ENCODE measurements around the gene EIF6.
"Not testable (repeated sequence)": the region's sequence is repeated elsewhere in the genome, so short reads cannot be mapped to it uniquely, and the experiment has no call there.

The EIF6 gene

GRCh38 chr20:35319192-35319870 lies 34.8 kb upstream of the EIF6 start:
- H3K9ac ChIP-seq (ENCODE audit: insufficient read length, low read depth), result no peak overlapping the region
- H3K4me3 ChIP-seq (ENCODE audit: insufficient read length, low read depth), result no peak overlapping the region
- H3K27me3 ChIP-seq (ENCODE audit: insufficient read depth, insufficient read length), result no peaks in the 10 kb centered on the region
- DNase-seq (ENCODE audit: low read depth, low spot score), result no peak
- no peaks in the 10 kb centered on the region for H3K36me3 ChIP-seq (ENCODE audit: insufficient read depth, insufficient read length, low read length)
- H3K4me1 ChIP-seq (ENCODE audit: insufficient read depth, insufficient read length), result peaks cover 5% of the 10 kb centered on the region
- H3K9me3 ChIP-seq (ENCODE audit: insufficient read depth, low read length), result no peaks in the 10 kb centered on the region
- no peak for TF ChIP-seq YY1 (IDR thresholded peaks at IDR 0.05; ENCODE audit: insufficient read depth, insufficient read length)
- no peak for TF ChIP-seq ZNF274 (IDR thresholded peaks at IDR 0.05; ENCODE audit: low read depth, low read length)
- no peak for TF ChIP-seq SUZ12 (IDR thresholded peaks at IDR 0.05; ENCODE audit: extremely low read depth, insufficient read depth, insufficient read length)

GRCh38 chr20:35318502-35319157 lies 34.1 kb upstream of the EIF6 start:
- Histone ChIP-seq H3K9ac (ENCODE audit: insufficient read length, low read depth) (no peak overlapping the region), H3K9me3 (ENCODE audit: insufficient read depth, low read length) (no peaks in the 10 kb centered on the region), H3K4me1 (ENCODE audit: insufficient read depth, insufficient read length) (peaks cover 5% of the 10 kb centered on the region), H3K4me3 (ENCODE audit: insufficient read length, low read depth) (no peak overlapping the region), H3K27me3 (ENCODE audit: insufficient read depth, insufficient read length) (no peaks in the 10 kb centered on the region), H3K36me3 (ENCODE audit: insufficient read depth, insufficient read length, low read length) (peaks cover 4% of the 10 kb centered on the region)
- DNase-seq (ENCODE audit: low read depth, low spot score), result no peak
- no peak for TF ChIP-seq SUZ12 (IDR thresholded peaks at IDR 0.05; ENCODE audit: extremely low read depth, insufficient read depth, insufficient read length)
- TF ChIP-seq YY1 (IDR thresholded peaks at IDR 0.05; ENCODE audit: insufficient read depth, insufficient read length), result no peak
- no peak for TF ChIP-seq ZNF274 (IDR thresholded peaks at IDR 0.05; ENCODE audit: low read depth, low read length)

GRCh38 chr20:35317416-35318210 lies 33.0 kb upstream of the EIF6 start:
- DNase-seq (ENCODE audit: low read depth, low spot score), result no peak
- Histone ChIP-seq H3K9ac (ENCODE audit: insufficient read length, low read depth) (no peak overlapping the region), H3K4me1 (ENCODE audit: insufficient read depth, insufficient read length) (peaks cover 5% of the 10 kb centered on the region)

DNA sequence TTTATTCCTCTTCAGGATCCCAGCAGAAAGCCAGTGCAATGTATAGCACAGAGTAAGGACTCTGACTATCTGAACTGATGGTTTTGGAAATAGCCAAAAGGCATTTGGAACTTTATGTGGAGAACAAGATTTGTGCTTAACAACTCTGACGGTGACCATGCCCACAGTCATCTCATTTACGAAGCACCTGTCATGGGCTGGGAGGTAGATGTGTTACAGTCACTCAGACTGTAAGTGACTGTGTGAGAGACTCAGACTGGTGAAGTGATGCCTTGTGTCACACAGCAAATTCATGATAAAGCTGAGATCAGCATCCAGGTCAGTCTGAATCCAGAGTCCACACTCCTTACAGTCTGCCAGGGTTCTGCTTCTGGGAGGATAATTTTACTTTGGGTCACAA lies 31.5 kb upstream of the EIF6 start:
- Histone ChIP-seq H3K27me3 (ENCODE audit: insufficient read depth, insufficient read length) (no peaks in the 10 kb centered on the region), H3K9ac (ENCODE audit: insufficient read length, low read depth) (no peak overlapping the region), H3K4me3 (ENCODE audit: insufficient read length, low read depth) (no peak overlapping the region), H3K4me1 (ENCODE audit: insufficient read depth, insufficient read length) (peaks cover 5% of the 10 kb centered on the region), H3K9me3 (ENCODE audit: insufficient read depth, low read length) (no peaks in the 10 kb centered on the region), H3K36me3 (ENCODE audit: insufficient read depth, insufficient read length, low read length) (peaks cover 4% of the 10 kb centered on the region)
- no peak for TF ChIP-seq SUZ12 (IDR thresholded peaks at IDR 0.05; ENCODE audit: extremely low read depth, insufficient read depth, insufficient read length)
- no peak for TF ChIP-seq YY1 (IDR thresholded peaks at IDR 0.05; ENCODE audit: insufficient read depth, insufficient read length)
- no peak for TF ChIP-seq ZNF274 (IDR thresholded peaks at IDR 0.05; ENCODE audit: low read depth, low read length)
- DNase-seq (ENCODE audit: low read depth, low spot score), result no peak

More at GRCh38 chr20:35317416-35318210, 33.0 kb upstream of the EIF6 start:
- Histone ChIP-seq H3K4me3 (ENCODE audit: insufficient read length, low read depth) (no peak overlapping the region), H3K36me3 (ENCODE audit: insufficient read depth, insufficient read length, low read length) (peaks cover 4% of the 10 kb centered on the region), H3K9me3 (ENCODE audit: insufficient read depth, low read length) (no peaks in the 10 kb centered on the region), H3K27me3 (ENCODE audit: insufficient read depth, insufficient read length) (no peaks in the 10 kb centered on the region)
- TF ChIP-seq SUZ12 (IDR thresholded peaks at IDR 0.05; ENCODE audit: extremely low read depth, insufficient read depth, insufficient read length) (no peak), ZNF274 (IDR thresholded peaks at IDR 0.05; ENCODE audit: low read depth, low read length) (no peak), YY1 (IDR thresholded peaks at IDR 0.05; ENCODE audit: insufficient read depth, insufficient read length) (no peak)

- H3K9ac ChIP-seq (ENCODE audit: insufficient read length, low read depth); H3K4me1 ChIP-seq (ENCODE audit: insufficient read depth, insufficient read length); H3K36me3 ChIP-seq (ENCODE audit: insufficient read depth, insufficient read length, low read length); H3K27me3 ChIP-seq (ENCODE audit: insufficient read depth, insufficient read length); H3K4me3 ChIP-seq (ENCODE audit: insufficient read length, low read depth); H3K9me3 ChIP-seq (ENCODE audit: insufficient read depth, low read length); DNase-seq (ENCODE audit: low read depth, low spot score): not testable (repeated sequence)
These were observed 31.1 kb upstream of the EIF6 start for GRCh38 chr20:35315632-35316020.

DNA sequence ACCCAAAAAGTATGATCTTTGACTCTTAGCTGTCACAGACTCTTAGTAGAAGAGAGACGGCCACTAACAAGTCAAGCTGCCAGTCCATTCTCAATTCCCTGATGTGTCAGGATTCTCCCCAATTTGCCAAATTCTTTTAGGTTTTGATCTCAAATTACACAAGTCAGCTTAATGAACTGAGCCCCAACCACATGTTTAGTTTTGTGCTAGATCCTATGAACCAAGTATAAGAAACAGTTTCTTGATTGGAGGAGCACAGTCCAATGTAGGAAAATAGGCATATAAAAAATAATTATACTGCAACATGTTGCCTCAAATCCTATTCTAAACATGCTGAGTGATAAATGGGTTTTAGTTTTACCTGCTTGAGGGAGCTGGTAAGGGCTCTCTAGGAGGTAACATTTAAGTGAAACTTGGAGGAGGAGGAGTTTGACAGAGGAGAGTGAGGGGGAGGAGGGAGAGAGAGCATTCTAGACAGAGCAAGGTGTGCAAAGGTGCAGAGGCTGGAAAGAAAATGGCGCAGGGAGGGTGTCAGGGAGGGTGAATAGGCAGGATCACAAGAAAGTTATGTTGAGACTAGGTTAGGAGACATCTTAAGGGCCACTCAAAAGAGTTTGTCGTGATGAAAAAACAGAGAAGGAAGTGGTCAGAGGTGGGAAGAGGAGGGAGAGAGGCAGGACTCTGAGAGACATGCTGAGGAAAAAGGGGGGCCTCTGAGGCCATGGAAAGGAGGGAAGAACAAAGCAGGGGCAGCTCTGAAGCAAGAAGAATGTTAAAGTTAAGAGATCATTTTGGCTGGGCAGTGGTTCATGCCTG lies 30.5 kb upstream of the EIF6 start:
- Histone ChIP-seq H3K9ac (ENCODE audit: insufficient read length, low read depth) (no peak overlapping the region), H3K9me3 (ENCODE audit: insufficient read depth, low read length) (no peaks in the 10 kb centered on the region), H3K27me3 (ENCODE audit: insufficient read depth, insufficient read length) (no peaks in the 10 kb centered on the region), H3K4me1 (ENCODE audit: insufficient read depth, insufficient read length) (no peaks in the 10 kb centered on the region), H3K4me3 (ENCODE audit: insufficient read length, low read depth) (no peak overlapping the region), H3K36me3 (ENCODE audit: insufficient read depth, insufficient read length, low read length) (peaks cover 5% of the 10 kb centered on the region)
- DNase-seq (ENCODE audit: low read depth, low spot score), result no peak
- TF ChIP-seq SUZ12 (IDR thresholded peaks at IDR 0.05; ENCODE audit: extremely low read depth, insufficient read depth, insufficient read length), result no peak
- no peak for TF ChIP-seq YY1 (IDR thresholded peaks at IDR 0.05; ENCODE audit: insufficient read depth, insufficient read length)
- no peak for TF ChIP-seq ZNF274 (IDR thresholded peaks at IDR 0.05; ENCODE audit: low read depth, low read length)

All from NT2/D1 (cell line).